ENCODE measurements around the gene AKAP13.

Gene AKAP13

GRCh38 chr15:85354948-85355347 lies 25.5 kb upstream of the AKAP13 start:
- TF ChIP-seq EGR1 (IDR thresholded peaks at IDR 0.05): no peak
- no peak for TF ChIP-seq CREB1 (IDR thresholded peaks at IDR 0.05; ENCODE audit: low read depth)
- TF ChIP-seq RAD21 (IDR thresholded peaks at IDR 0.05; ENCODE audit: low read depth): no peak
- TF ChIP-seq FOXM1 (IDR thresholded peaks at IDR 0.05; ENCODE audit: borderline replicate concordance, low read depth): no peak
- no peak for TF ChIP-seq NFIC (IDR thresholded peaks at IDR 0.05)

GRCh38 chr15:85356276-85356675 lies 24.1 kb upstream of the AKAP13 start:
- no peak for TF ChIP-seq REST (IDR thresholded peaks at IDR 0.05; ENCODE audit: low read depth)
- TF ChIP-seq EGR1 (IDR thresholded peaks at IDR 0.05): no peak

- TF ChIP-seq ZBTB7A (IDR thresholded peaks at IDR 0.05; ENCODE audit: low read depth) (no peak), TAF1 (IDR thresholded peaks at IDR 0.05; ENCODE audit: low read depth) (no peak), FOXM1 (IDR thresholded peaks at IDR 0.05; ENCODE audit: borderline replicate concordance, low read depth) (no peak), YY1 (IDR thresholded peaks at IDR 0.05; ENCODE audit: low read depth) (no peak), USF1 (IDR thresholded peaks at IDR 0.05) (no peak), EGR1 (IDR thresholded peaks at IDR 0.05) (no peak), MAX (IDR thresholded peaks at IDR 0.05) (no peak), NFIC (IDR thresholded peaks at IDR 0.05) (no peak), RAD21 (IDR thresholded peaks at IDR 0.05; ENCODE audit: low read depth) (no peak), CEBPB (IDR thresholded peaks at IDR 0.05) (no peak), EP300 (IDR thresholded peaks at IDR 0.05; ENCODE audit: borderline replicate concordance) (no peak)
Measured at GRCh38 chr15:85361323-85361722, 19.1 kb upstream of the AKAP13 start.

GRCh38 chr15:85362436-85363081 lies 17.8 kb upstream of the AKAP13 start:
- TF ChIP-seq MAX (IDR thresholded peaks at IDR 0.05) (no peak), REST (IDR thresholded peaks at IDR 0.05; ENCODE audit: low read depth) (no peak), YY1 (IDR thresholded peaks at IDR 0.05; ENCODE audit: low read depth) (no peak), TCF12 (IDR thresholded peaks at IDR 0.05; ENCODE audit: low read depth) (no peak), TEAD4 (IDR thresholded peaks at IDR 0.05) (no peak), NFIC (IDR thresholded peaks at IDR 0.05) (no peak), USF1 (IDR thresholded peaks at IDR 0.05) (no peak), CEBPB (IDR thresholded peaks at IDR 0.05) (no peak), FOXM1 (IDR thresholded peaks at IDR 0.05; ENCODE audit: borderline replicate concordance, low read depth) (no peak), EP300 (IDR thresholded peaks at IDR 0.05; ENCODE audit: borderline replicate concordance) (no peak), EGR1 (IDR thresholded peaks at IDR 0.05) (no peak), CREB1 (IDR thresholded peaks at IDR 0.05; ENCODE audit: low read depth) (no peak), TAF1 (IDR thresholded peaks at IDR 0.05; ENCODE audit: low read depth) (no peak), ZBTB7A (IDR thresholded peaks at IDR 0.05; ENCODE audit: low read depth) (no peak), RAD21 (IDR thresholded peaks at IDR 0.05; ENCODE audit: low read depth) (no peak)

GRCh38 chr15:85365980-85366379 lies 14.4 kb upstream of the AKAP13 start:
- TF ChIP-seq RAD21 (IDR thresholded peaks at IDR 0.05; ENCODE audit: low read depth) (no peak), REST (IDR thresholded peaks at IDR 0.05; ENCODE audit: low read depth) (no peak), TEAD4 (IDR thresholded peaks at IDR 0.05) (no peak), TCF12 (IDR thresholded peaks at IDR 0.05; ENCODE audit: low read depth) (no peak), NFIC (IDR thresholded peaks at IDR 0.05) (no peak), CEBPB (IDR thresholded peaks at IDR 0.05) (no peak), EGR1 (IDR thresholded peaks at IDR 0.05) (no peak), TAF1 (IDR thresholded peaks at IDR 0.05; ENCODE audit: low read depth) (no peak), ZBTB7A (IDR thresholded peaks at IDR 0.05; ENCODE audit: low read depth) (no peak), EP300 (IDR thresholded peaks at IDR 0.05; ENCODE audit: borderline replicate concordance) (no peak), CREB1 (IDR thresholded peaks at IDR 0.05; ENCODE audit: low read depth) (no peak), YY1 (IDR thresholded peaks at IDR 0.05; ENCODE audit: low read depth) (no peak), FOXM1 (IDR thresholded peaks at IDR 0.05; ENCODE audit: borderline replicate concordance, low read depth) (no peak), USF1 (IDR thresholded peaks at IDR 0.05) (no peak), MAX (IDR thresholded peaks at IDR 0.05) (no peak)
